Spleen (tissue), 7 donors: ENCODE measurements around the gene CA10.

Source experiments
- POLR2A ChIP-seq, 3 donors: fragments of 450-650 bp; IDR thresholded peaks; one replicate each; pipeline ENCODE4 v1.5.1; 2017; ENCODE audit warnings: antibody characterized with exemption in 3 of 3, mild to moderate bottlenecking in 1 of 3
- POLR2AphosphoS5 ChIP-seq, 3 donors: sonication (generic); formaldehyde crosslinking; IDR thresholded peaks; one replicate each; pipeline ENCODE4 v1.5.1; 2017; ENCODE audit warnings: antibody characterized with exemption in 3 of 3
- TF ChIP-seq, protein P1 (sequence below), 11 experiments: fragments of 200-600 bp in 7 of 11; fragments of 450-650 bp in 4 of 11; sonication (generic) in 4 of 11; IDR thresholded peaks in 8 of 11; conservative IDR thresholded peaks in 3 of 11; 1 replicate in 7 of 11; 2 replicates in 4 of 11; pipeline versions ENCODE4 v1.4.0 to v1.8.0; 2016 to 2021; ENCODE audit warnings: antibody characterized with exemption in 11 of 11, inconsistent platforms in 4 of 11, mild to moderate bottlenecking in 1 of 11
- donor health status: DM: no; HTN: no; CAD: no; lungs with moderate emphysema.
- donor health status: DM: no; HTN: no; CAD: no.
- donor health status: DM: no; HTN: no; CAD: no.

DNA sequence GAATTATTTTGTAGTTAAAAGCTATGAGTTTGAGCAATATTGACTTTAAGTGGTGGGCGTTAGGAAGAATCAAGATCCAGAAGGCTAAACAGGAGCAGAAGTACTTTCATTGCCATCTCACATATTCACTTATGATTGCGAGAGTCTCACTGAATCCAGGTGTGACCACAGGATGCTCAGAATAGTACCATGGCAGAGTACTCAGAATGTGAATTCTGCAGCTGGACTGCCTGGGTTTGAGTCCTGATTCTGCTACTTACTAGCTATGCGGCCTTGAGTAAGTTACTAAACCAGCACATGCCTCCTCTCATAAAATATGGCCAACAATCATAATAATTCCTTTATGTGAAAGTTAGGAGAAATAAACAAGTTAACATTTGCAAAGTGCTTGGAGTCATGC lies 109.5 kb downstream of the CA10 start:
- TF ChIP-seq POLR2A (IDR thresholded peaks at IDR 0.05) (no peak), POLR2AphosphoS5 (IDR thresholded peaks at IDR 0.05) (no peak)
- TF ChIP-seq, protein P1, sequence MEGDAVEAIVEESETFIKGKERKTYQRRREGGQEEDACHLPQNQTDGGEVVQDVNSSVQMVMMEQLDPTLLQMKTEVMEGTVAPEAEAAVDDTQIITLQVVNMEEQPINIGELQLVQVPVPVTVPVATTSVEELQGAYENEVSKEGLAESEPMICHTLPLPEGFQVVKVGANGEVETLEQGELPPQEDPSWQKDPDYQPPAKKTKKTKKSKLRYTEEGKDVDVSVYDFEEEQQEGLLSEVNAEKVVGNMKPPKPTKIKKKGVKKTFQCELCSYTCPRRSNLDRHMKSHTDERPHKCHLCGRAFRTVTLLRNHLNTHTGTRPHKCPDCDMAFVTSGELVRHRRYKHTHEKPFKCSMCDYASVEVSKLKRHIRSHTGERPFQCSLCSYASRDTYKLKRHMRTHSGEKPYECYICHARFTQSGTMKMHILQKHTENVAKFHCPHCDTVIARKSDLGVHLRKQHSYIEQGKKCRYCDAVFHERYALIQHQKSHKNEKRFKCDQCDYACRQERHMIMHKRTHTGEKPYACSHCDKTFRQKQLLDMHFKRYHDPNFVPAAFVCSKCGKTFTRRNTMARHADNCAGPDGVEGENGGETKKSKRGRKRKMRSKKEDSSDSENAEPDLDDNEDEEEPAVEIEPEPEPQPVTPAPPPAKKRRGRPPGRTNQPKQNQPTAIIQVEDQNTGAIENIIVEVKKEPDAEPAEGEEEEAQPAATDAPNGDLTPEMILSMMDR (IDR thresholded peaks at IDR 0.05 in 8 of 11, conservative IDR thresholded peaks at IDR 0.05 in 3 of 11): no peak
